Left lung (tissue), 10 donors: Measurements from ENCODE around the gene CBS. TPM values are rescaled to one million over a fixed set of nuclear protein-coding genes. Genes with fewer than 3 reads are reported as not detected.

Experiments used
- ATAC-seq: fragments of 200-7000 bp; cut with Tn5 transposase; one replicate; pipeline ENCODE4 v1.9.1; 2020; ENCODE audit warnings: moderate library complexity
- DNase-seq, 4 donors: peaks; one replicate each; pipeline ENCODE4 v3.0.0-alpha.2; 2013 to 2020
- H3K27ac ChIP-seq, 2 donors: fragments of 200-600 bp; sonication (generic) in 1 of 2; one replicate each; pipeline versions ENCODE4 v1.5.0 to v1.8.0; 2020 to 2021
- H3K27me3 ChIP-seq, 2 donors: fragments of 200-600 bp; sonication (generic) in 1 of 2; one replicate each; pipeline versions ENCODE4 v1.5.0 to v1.8.0; 2020 to 2021
- H3K36me3 ChIP-seq, 2 donors: fragments of 200-600 bp; sonication (generic) in 1 of 2; one replicate each; pipeline versions ENCODE4 v1.5.0 to v1.8.0; 2020 to 2021
- H3K4me1 ChIP-seq, 2 donors: fragments of 200-600 bp; one replicate each; pipeline ENCODE4 v1.8.0; 2021
- H3K4me3 ChIP-seq, 2 donors: fragments of 200-600 bp; sonication (generic) in 1 of 2; one replicate each; pipeline versions ENCODE4 v1.5.0 to v1.8.0; 2020 to 2021; ENCODE audit warnings: mild to moderate bottlenecking in 1 of 2
- H3K9me3 ChIP-seq, 2 donors: fragments of 200-600 bp; sonication (generic) in 1 of 2; one replicate each; pipeline versions ENCODE4 v1.5.0 to v1.8.0; 2020 to 2021
- CTCF ChIP-seq, 2 donors: fragments of 200-600 bp; sonication (generic) in 1 of 2; IDR thresholded peaks; one replicate each; pipeline versions ENCODE4 v1.5.0 to v1.8.0; 2021; ENCODE audit warnings: antibody characterized with exemption in 2 of 2
- intact Hi-C, 2 donors: fragments of 100-400 bp; cut with DNase I; formaldehyde crosslinking; loops; one replicate each; pipeline versions ENCODE4 v1.11.2 to v1.14.2; 2022
- polyA plus RNA-seq, 6 donors: library from polyadenylated mRNA; unstranded; fragments of 120-200 nt; gene quantifications; one replicate each; pipeline ENCODE4 v1.2.1, GENCODE V29; 2013; ENCODE audit not compliant: insufficient read length in 6 of 6
- total RNA-seq, 2 donors: library from RNA; stranded (reverse); fragmentation: NEBNext Ultra II Directional; extraction: Animal tissue kit (Norgen Biotek cat#: 25700); gene quantifications; one replicate each; pipeline ENCODE4 v1.2.1, GENCODE V29; 2021
- donor health status: DM: no; HTN: yes; CAD: no.
- donor health status: DM: no; HTN: no; CAD: no.

Gene CBS
- total and polyA plus RNA-seq, 8 donors = 3.4 to 52.5 (median 5.2) TPM

GRCh38 chr21:43034826-43035225 is 40.8 kb downstream of the CBS start:
- H3K9me3 ChIP-seq = no peaks in the 10 kb centered on the region
- no peak overlapping the region for H3K27ac ChIP-seq
- intact Hi-C loops = no loop called here
- ATAC-seq = no peak
- DNase-seq = peak in 1 of 4 donors; percentile 41
- no peak overlapping the region for H3K4me3 ChIP-seq
- TF ChIP-seq CTCF (IDR thresholded peaks at IDR 0.05) = no peak
- H3K4me1 ChIP-seq = no peaks in the 10 kb centered on the region
- peaks cover 0 to 46% of the 10 kb centered on the region in 2 donors for H3K36me3 ChIP-seq
- no peaks in the 10 kb centered on the region for H3K27me3 ChIP-seq

- H3K36me3 ChIP-seq = peaks cover 0 to 53% of the 10 kb centered on the region in 2 donors
- H3K4me3 ChIP-seq = no peak overlapping the region
- DNase-seq (no peak), ATAC-seq (no peak)
- H3K27ac ChIP-seq = no peak overlapping the region
- H3K4me1 ChIP-seq = no peaks in the 10 kb centered on the region
- no peaks in the 10 kb centered on the region for H3K27me3 ChIP-seq
- H3K9me3 ChIP-seq = no peaks in the 10 kb centered on the region
- no peak for TF ChIP-seq CTCF (IDR thresholded peaks at IDR 0.05)
- intact Hi-C loops = no loop called here
Observed at GRCh38 chr21:43034101-43034500, 41.5 kb downstream of the CBS start.

- H3K36me3 ChIP-seq = peaks cover 0 to 81% of the 10 kb centered on the region in 2 donors
- ATAC-seq = no peak
- DNase-seq = no peak
- H3K4me1 ChIP-seq = no peaks in the 10 kb centered on the region
- no peak for TF ChIP-seq CTCF (IDR thresholded peaks at IDR 0.05)
- intact Hi-C loops = no loop called here
- no peak overlapping the region for H3K4me3 ChIP-seq
- no peaks in the 10 kb centered on the region for H3K9me3 ChIP-seq
- no peak overlapping the region for H3K27ac ChIP-seq
- H3K27me3 ChIP-seq = no peaks in the 10 kb centered on the region
Observed at GRCh38 chr21:43031121-43031619, 44.5 kb downstream of the CBS start.

GRCh38 chr21:43029785-43030184 is 45.9 kb downstream of the CBS start:
- no peak for TF ChIP-seq CTCF (IDR thresholded peaks at IDR 0.05)
- H3K27me3 ChIP-seq = no peaks in the 10 kb centered on the region
- DNase-seq (peak in 1 of 4 donors; percentile 73), ATAC-seq (no peak)
- H3K36me3 ChIP-seq = peaks cover 0 to 86% of the 10 kb centered on the region in 2 donors
- H3K27ac ChIP-seq = no peak overlapping the region
- no peaks in the 10 kb centered on the region for H3K4me1 ChIP-seq
- no peaks in the 10 kb centered on the region for H3K9me3 ChIP-seq
- intact Hi-C loops = no loop called here
- H3K4me3 ChIP-seq = no peak overlapping the region

- intact Hi-C loops = no loop called here
- no peak overlapping the region for H3K27ac ChIP-seq
- H3K9me3 ChIP-seq = no peaks in the 10 kb centered on the region
- H3K36me3 ChIP-seq = peaks cover 0 to 97% of the 10 kb centered on the region in 2 donors
- TF ChIP-seq CTCF (IDR thresholded peaks at IDR 0.05) = no peak
- peak in 1 of 4 donors; percentile 10 for DNase-seq
- ATAC-seq = peak; percentile 80
- H3K4me3 ChIP-seq = no peak overlapping the region
- no peaks in the 10 kb centered on the region for H3K4me1 ChIP-seq
- H3K27me3 ChIP-seq = no peaks in the 10 kb centered on the region
Observed at GRCh38 chr21:43027846-43028731, 47.5 kb downstream of the CBS start.
